ENCODE results near the gene XIAP. TPM values are rescaled to one million over a fixed set of nuclear protein-coding genes. Genes with fewer than 3 reads are reported as not detected.

XIAP gene
- total and polyA plus RNA-seq, 2 experiments from 2014 or later: 12.8 to 25.5 TPM

DNA sequence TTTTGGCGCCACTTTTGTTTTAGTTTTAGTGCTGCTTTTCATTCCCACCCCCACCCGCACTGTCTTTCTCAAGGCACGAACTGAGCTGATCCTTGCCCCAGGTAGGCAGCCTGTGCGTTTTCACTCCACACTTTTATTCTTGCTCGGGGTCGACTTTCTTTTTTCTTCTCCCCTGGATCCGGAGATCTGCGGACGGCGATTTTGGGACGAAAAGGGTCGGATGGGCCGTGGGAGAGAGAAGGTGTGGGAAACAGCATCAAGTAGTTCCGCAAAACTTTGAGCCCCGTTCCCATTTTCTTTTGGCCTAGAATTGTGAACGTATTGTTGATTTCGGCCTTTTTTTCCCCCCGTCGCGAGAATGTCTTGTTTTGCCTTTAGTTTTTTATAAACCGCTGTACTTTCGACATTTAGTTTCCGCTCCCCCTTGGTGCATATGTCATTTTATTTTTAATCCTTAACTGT lies 102.2 kb downstream of the XIAP start:
- ATAC-seq: peak; percentile 9
- peak overlapping the region; percentile 99 for H3K27ac Mint-ChIP-seq
- H3K9me2 ChIP-seq (ENCODE audit: insufficient read depth): no peaks in the 10 kb centered on the region

More for the DNA sequence above, 102.2 kb downstream of the XIAP start:
- peaks cover 55% of the 10 kb centered on the region for H3K79me2 ChIP-seq (replicated peaks; ENCODE audit: insufficient read depth)
- peaks cover 22% of the 10 kb centered on the region for H3K27me3 Mint-ChIP-seq (ENCODE audit: insufficient read depth, low read depth, poor library complexity)
- TF ChIP-seq CREB1 (CRISPR knock-in tag; IDR thresholded peaks at IDR 0.05; ENCODE audit: low read depth): no peak
- no peak for TF ChIP-seq ZNF462 (CRISPR knock-in tag; IDR thresholded peaks at IDR 0.05)
- TF ChIP-seq ZNF331 (CRISPR knock-in tag; IDR thresholded peaks at IDR 0.05; ENCODE audit: low read depth): no peak
- TF ChIP-seq JUNB (IDR thresholded peaks at IDR 0.05; ENCODE audit: unreplicated experiment): no peak
- TF ChIP-seq STAT1 (IDR thresholded peaks at IDR 0.05; ENCODE audit: unreplicated experiment): no peak
- no peak for TF ChIP-seq ZNF114 (CRISPR knock-in tag; IDR thresholded peaks at IDR 0.05)
- TF ChIP-seq EZH2phosphoT487 (IDR thresholded peaks at IDR 0.05; ENCODE audit: unreplicated experiment): no peak
- TF ChIP-seq, protein P1, sequence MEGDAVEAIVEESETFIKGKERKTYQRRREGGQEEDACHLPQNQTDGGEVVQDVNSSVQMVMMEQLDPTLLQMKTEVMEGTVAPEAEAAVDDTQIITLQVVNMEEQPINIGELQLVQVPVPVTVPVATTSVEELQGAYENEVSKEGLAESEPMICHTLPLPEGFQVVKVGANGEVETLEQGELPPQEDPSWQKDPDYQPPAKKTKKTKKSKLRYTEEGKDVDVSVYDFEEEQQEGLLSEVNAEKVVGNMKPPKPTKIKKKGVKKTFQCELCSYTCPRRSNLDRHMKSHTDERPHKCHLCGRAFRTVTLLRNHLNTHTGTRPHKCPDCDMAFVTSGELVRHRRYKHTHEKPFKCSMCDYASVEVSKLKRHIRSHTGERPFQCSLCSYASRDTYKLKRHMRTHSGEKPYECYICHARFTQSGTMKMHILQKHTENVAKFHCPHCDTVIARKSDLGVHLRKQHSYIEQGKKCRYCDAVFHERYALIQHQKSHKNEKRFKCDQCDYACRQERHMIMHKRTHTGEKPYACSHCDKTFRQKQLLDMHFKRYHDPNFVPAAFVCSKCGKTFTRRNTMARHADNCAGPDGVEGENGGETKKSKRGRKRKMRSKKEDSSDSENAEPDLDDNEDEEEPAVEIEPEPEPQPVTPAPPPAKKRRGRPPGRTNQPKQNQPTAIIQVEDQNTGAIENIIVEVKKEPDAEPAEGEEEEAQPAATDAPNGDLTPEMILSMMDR (conservative IDR thresholded peaks at IDR 0.05; ENCODE audit: low read depth in 2 of 2): no peak
- TF ChIP-seq, protein P2, sequence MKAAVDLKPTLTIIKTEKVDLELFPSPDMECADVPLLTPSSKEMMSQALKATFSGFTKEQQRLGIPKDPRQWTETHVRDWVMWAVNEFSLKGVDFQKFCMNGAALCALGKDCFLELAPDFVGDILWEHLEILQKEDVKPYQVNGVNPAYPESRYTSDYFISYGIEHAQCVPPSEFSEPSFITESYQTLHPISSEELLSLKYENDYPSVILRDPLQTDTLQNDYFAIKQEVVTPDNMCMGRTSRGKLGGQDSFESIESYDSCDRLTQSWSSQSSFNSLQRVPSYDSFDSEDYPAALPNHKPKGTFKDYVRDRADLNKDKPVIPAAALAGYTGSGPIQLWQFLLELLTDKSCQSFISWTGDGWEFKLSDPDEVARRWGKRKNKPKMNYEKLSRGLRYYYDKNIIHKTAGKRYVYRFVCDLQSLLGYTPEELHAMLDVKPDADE (IDR thresholded peaks at IDR 0.05): no peak
- no peak for TF ChIP-seq POLR2AphosphoS5 (IDR thresholded peaks at IDR 0.05; ENCODE audit: low read depth)
- no peak for TF ChIP-seq NANOG (IDR thresholded peaks at IDR 0.05; ENCODE audit: borderline replicate concordance)
- TF ChIP-seq EZH2 (IDR thresholded peaks at IDR 0.05; ENCODE audit: low read depth, unreplicated experiment): no peak
- TF ChIP-seq, protein P3, sequence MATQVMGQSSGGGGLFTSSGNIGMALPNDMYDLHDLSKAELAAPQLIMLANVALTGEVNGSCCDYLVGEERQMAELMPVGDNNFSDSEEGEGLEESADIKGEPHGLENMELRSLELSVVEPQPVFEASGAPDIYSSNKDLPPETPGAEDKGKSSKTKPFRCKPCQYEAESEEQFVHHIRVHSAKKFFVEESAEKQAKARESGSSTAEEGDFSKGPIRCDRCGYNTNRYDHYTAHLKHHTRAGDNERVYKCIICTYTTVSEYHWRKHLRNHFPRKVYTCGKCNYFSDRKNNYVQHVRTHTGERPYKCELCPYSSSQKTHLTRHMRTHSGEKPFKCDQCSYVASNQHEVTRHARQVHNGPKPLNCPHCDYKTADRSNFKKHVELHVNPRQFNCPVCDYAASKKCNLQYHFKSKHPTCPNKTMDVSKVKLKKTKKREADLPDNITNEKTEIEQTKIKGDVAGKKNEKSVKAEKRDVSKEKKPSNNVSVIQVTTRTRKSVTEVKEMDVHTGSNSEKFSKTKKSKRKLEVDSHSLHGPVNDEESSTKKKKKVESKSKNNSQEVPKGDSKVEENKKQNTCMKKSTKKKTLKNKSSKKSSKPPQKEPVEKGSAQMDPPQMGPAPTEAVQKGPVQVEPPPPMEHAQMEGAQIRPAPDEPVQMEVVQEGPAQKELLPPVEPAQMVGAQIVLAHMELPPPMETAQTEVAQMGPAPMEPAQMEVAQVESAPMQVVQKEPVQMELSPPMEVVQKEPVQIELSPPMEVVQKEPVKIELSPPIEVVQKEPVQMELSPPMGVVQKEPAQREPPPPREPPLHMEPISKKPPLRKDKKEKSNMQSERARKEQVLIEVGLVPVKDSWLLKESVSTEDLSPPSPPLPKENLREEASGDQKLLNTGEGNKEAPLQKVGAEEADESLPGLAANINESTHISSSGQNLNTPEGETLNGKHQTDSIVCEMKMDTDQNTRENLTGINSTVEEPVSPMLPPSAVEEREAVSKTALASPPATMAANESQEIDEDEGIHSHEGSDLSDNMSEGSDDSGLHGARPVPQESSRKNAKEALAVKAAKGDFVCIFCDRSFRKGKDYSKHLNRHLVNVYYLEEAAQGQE (IDR thresholded peaks at IDR 0.05; ENCODE audit: unreplicated experiment): no peak
- H3K36me3 ChIP-seq (ENCODE audit: insufficient read depth): no peaks in the 10 kb centered on the region
- peak overlapping the region; percentile 97 for H3K4me3 Mint-ChIP-seq
- DNase-seq (ENCODE audit: low spot score): peak; percentile 59
- H3K4me3 ChIP-seq: peak overlapping the region; percentile 80
- H3K9me3 Mint-ChIP-seq: no peaks in the 10 kb centered on the region; the same call in 2 of the 3 replicates
- H3K4me1 Mint-ChIP-seq: peaks cover 16% of the 10 kb centered on the region
- no peak overlapping the region for H2AFZ ChIP-seq
- H3K4me2 ChIP-seq: peak overlapping the region; percentile 78
- H3F3A ChIP-seq (replicated peaks; ENCODE audit: low read depth): 0 out of 2 replicates have a peak, but pooled peaks cover 3% of the 10 kb centered on the region
- 0 out of 2 replicates have a peak, but pooled peaks cover 8% of the 10 kb centered on the region for H3K4me1 ChIP-seq (ENCODE audit: insufficient read depth)
- no peaks in the 10 kb centered on the region for H3K27me3 ChIP-seq (ENCODE audit: insufficient read depth)
- H3K36me3 Mint-ChIP-seq (ENCODE audit: low read depth): peaks cover 11% of the 10 kb centered on the region
- peak overlapping the region; percentile 99 for H3K27ac ChIP-seq (ENCODE audit: low read depth)
- H4K20me1 ChIP-seq (replicated peaks; ENCODE audit: insufficient read depth): peaks cover 5% of the 10 kb centered on the region; the same call in 1 of the 2 replicates
